ENCODE measurements around the gene RRP1B.
A peak's percentile ranks its signal among the peaks of the same experiment; 100 is the strongest.
"Not testable (repeated sequence)": the region's sequence is repeated elsewhere in the genome, so short reads cannot be mapped to it uniquely, and the experiment has no call there.

The RRP1B gene

DNA sequence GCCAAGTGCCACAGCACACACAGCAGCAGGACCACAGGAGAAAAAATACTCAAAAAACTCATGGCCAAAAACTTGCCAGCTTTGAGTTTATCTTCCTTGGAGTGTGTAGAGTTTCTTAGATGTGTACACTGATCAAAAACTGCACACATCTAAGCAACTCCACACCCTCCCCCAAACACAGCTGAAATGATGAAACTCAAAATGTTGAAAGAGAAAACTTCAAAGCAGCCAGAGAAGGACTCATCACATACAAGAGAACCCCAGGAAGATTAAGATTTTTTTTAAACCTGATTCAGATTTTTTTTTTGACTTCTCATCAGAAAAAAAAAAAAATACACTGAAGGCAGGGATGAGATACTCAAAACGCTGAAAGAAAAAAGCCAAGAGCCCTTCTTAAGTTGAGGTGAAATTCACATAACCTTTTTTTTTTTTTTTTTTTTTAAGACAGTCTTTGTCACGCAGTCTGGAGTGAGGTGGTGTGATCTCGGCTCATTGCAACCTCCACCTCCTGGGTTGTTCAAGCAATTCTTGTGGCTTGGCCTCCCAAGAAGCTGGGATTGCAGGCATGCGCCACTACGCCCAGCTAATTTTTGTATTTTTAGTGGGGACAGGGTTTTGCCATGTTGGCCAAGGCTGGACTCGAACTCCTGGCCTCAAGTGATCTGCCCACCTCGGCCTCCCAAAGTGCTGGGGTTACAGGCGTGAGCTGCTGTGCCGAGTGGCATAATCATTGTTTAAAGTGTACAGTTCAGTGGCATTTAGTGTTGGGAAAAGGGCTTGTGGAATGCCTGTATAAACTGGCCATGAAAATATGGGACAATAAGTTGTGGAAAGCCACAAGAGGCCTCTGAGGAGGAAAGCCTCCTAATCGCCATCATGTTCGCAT is 38.6 kb downstream of the RRP1B start:
- no peak for DNase-seq (ENCODE audit: low read depth in 2 of 3, low spot score in 2 of 3)

GRCh38 chr21:43699492-43699777 is 40.1 kb downstream of the RRP1B start:
- DNase-seq (ENCODE audit: low read depth in 2 of 3, low spot score in 2 of 3): not testable (repeated sequence)

DNA sequence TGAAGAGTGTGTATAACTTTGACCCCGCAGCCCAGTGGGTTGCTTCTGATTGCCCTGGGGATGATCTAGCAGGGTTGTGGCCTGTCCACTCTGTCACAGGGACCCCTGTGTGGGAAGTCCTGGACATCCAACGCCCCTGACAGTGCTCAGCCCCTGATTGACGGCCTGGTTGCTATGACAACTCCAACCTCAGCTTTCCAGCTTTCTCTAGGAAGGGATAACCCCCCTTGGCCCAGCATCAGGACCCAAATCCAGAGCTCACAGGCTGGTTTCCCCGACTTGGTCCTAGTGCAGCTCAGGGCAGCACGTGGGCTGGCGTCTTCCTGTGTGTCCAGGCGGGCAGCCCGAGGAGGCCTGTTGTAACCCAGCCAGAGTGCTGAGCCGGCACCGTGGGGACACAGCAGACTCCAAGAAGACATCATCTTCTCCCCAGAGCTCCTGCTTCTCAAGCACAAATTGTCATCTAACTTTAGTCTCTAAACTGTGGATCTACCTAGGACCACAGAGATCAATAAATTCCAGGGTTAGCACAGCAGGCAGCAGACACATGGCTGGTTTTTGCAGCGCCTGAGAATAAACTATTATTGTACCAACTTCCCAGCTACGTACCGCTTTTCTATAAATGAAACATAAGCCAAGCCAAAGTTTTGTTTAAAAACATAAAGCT is 40.7 kb downstream of the RRP1B start:
- DNase-seq (ENCODE audit: low read depth in 2 of 3, low spot score in 2 of 3): no peak

GRCh38 chr21:43701936-43702784 is 42.8 kb downstream of the RRP1B start:
- DNase-seq (ENCODE audit: low read depth in 2 of 3, low spot score in 2 of 3): no peak

DNA sequence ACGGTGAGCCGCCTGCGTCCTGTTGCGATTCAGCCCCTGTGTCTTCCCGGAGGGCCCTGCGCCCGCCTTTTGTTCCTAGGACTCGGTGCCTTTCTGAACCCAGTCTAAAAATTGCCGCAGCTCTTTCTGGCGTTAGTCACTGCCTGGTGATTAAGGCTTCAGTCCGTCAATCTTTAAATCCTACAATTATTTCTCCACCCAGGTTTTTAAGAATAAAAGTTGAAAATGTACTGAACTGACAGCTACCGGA is 43.4 kb downstream of the RRP1B start:
- no peak for DNase-seq (ENCODE audit: low read depth in 2 of 3, low spot score in 2 of 3)

DNA sequence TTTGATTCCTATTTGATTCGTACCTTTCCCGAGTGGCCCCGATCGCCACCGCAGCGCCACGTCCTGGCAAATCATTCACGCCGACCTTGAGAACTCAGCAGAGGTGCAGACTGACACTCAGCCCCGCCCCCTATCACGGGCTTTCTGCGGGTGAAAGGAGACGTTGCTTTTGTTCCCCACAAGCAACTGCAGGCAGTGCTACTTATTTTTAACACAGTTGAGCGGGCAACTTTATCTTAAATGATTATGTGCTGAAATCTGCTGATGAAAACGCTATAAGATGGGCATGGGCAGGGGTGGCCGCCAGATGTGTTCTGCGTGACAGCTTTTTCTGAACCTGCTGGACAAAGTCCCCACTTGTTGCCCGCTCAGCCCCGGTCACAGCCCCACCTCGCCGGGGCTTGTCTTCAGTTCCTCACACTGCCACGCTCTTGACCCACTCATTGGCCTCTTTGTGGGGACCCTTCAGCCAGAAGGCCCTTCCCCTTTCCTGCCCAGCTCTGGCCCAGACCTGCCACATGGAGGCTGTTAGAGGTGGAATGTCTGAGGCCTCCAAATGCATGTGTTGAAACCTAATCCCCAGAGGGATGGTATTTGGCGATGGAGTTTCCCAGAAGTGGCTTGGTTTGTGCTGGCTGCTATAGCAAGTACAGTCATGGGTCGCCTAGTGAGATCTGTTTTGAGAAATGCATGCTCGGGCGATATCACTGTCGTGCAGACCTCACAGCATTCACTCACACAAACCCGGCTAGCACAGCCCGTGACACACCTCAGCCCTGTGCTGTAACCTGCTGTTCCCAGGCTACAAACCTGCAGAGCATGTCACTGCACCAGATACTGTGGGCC is 43.9 kb downstream of the RRP1B start:
- no peak for DNase-seq (ENCODE audit: low read depth in 2 of 3, low spot score in 2 of 3)

DNA sequence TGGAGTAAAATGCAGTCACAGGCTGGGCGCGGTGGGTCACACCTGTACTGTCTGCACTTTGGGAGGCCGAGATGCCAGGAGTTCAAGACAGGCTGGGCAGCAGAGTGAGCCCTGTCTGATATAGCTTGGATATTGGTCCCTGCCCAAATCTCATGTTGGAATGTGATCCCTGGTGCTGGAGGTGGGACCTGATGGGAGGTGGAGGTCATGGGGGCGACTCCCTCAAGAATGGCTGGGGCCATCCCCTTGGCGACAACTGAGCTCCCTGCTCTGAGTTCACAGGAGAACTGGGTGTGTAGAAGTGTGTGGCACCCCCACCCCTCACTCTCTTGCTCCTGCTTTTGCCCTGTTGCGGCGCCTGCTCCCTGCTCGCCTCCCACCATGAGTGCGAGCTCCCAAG is 48.1 kb downstream of the RRP1B start:
- DNase-seq (ENCODE audit: low read depth in 2 of 3, low spot score in 2 of 3): no peak

DNA sequence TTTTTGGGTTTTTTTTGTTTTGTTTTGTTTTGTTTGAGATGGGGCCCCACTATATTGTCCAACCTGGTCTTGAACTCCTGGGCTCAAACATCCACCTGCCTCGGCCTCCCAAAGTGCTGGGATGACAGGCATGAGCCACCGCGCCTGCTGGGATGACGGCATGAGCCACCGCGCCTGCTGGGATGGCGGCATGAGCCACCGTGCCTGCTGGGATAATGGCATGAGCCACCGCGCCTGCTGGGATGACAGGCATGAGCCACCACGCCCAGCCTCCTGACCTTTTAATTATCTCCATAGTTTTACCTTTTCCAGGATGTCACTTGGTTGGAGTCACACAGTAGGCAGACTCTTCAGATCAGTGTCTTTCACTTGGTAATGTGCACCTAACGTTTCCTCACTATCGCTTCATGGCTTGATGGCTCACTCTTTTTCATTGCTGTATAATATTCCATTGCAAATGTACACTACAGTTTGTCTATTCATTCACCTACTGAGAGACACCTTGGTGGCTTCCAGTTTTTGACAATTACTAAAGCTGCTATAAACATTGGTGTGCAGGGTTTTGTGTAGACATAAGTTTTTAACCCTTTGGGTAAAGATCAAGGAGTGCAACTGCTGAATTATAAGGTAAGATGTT is 49.5 kb downstream of the RRP1B start:
- DNase-seq (ENCODE audit: low read depth in 2 of 3, low spot score in 2 of 3): no peak

- DNase-seq (ENCODE audit: low read depth in 2 of 3, low spot score in 2 of 3): no peak
Measured at GRCh38 chr21:43712268-43712942, 53.0 kb downstream of the RRP1B start.

DNA sequence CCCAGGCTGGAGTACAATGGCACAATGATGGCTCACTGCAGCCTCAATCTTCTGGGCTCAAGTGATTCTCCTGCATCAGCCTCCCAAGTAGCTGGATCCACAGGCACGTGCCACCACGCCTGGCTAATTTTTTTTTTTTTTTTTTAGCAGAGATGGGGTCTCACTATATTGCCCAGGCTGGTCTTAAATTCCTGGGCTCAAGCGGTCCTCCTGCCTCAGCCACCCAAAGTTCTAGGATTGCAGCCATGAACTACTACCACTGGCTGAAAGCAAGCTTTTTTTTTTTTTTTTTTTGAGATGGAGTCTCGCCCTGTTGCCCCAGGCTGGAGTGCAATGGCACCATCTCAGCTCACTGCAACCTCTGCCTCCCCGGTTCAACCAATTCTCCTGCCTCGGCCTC is 53.8 kb downstream of the RRP1B start:
- not testable (repeated sequence) for DNase-seq (ENCODE audit: low read depth in 2 of 3, low spot score in 2 of 3)

DNA sequence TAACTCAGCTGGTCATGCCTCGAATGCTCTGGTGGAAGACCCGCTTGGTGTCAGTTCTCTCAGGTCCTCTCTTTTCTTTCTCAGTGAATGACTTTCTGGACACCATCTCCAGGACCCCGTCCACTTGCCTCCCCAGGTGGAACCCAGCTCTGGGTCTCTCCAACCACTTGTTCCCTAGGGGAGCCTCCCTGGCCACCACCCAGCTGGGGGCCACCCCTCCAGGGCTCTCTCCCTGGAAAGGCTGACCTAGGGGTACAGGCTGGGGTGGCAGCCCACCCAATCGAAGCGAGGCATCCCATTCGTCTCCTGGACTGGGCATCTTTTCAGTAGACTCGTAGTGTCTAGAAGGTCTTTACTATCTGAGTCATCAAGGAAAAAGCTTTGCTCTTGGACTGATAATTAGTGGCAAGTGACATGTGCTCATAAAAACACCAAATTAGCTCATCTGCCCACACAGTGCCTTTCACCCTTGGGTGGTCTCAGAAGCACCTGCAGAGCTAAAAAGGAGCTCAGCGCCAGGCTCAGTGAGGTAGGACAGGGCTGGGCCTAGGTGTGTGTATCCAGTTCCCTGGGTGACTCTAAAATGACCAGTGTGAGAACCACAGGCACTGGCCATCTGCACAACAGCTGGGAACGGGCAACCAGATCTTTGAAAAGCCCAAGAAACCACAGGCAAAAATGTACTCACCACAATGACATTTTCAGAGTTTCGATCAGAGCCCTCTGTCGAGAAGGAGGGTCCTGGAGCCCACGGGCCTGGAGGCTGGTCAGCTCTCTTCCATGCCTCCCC is 57.2 kb downstream of the RRP1B start:
- DNase-seq (ENCODE audit: low read depth in 2 of 3, low spot score in 2 of 3): no peak

DNA sequence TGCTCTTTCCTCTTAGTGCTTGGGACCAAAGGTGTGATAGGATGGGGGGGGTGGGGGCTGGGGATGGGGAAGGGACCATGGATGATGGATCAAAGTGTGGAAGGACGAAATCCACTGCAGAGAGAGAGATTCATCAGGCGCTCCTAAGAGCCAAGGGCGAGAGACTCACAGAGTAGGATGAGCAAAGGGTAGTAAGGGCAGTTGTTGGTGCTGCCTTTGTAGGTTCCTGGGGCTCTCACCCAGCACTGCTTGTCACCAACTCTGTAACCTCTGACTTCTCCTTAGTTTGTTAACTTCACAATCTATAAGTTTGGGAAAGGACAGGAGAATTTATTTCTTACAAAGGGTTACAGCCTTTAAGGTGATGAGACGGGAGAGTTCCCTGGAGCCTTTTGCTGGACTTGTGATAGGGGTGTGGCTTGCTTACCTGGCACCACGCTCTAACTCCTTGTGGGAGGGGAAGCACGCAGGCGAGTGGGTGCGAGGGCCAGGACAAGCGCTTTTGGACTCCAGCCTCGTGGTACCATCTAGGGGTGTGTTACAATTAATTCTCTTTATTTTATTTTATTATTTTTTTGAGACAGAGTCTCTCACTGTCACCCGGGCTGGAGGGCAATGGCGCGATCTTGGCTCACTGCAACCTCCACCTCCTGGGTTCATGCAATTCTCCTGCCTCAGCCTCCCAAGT is 58.0 kb downstream of the RRP1B start:
- no peak for DNase-seq (ENCODE audit: low read depth in 2 of 3, low spot score in 2 of 3)

- DNase-seq (ENCODE audit: low read depth in 2 of 3, low spot score in 2 of 3): no peak
Measured at GRCh38 chr21:43717967-43718871, 58.9 kb downstream of the RRP1B start.

GRCh38 chr21:43718872-43719747 is 59.8 kb downstream of the RRP1B start, which contains the start of gene PDXK:
PDXK (plus strand) TSS chr21:43719129; CDS start chr21:43719295, 166 bp downstream.
- DNase-seq (ENCODE audit: low read depth in 2 of 3, low spot score in 2 of 3): peak; percentile 55 to 68 (median 65)

- no peak for DNase-seq (ENCODE audit: low read depth in 2 of 3, low spot score in 2 of 3)
Measured at GRCh38 chr21:43719748-43720538, 60.6 kb downstream of the RRP1B start.

All from activated CD8-positive, alpha-beta memory T cell treated with anti-CD3 and anti-CD28 coated beads for 48 hours (primary cell).